Stimulated activated CD4-positive, alpha-beta T cell treated with anti-CD3 and anti-CD28 coated beads, Interleukin-1b, Interleukin-23, amount 100 ng/mL, for 24 hours (primary cell): ENCODE data around the gene C13orf42.

Experiments
- DNase-seq, 4 experiments: peaks; one replicate each; pipeline ENCODE4 v3.0.0-alpha.2; 2020; ENCODE audit warnings: low read depth in 4 of 4, low spot score in 1 of 4

Gene C13orf42

DNA sequence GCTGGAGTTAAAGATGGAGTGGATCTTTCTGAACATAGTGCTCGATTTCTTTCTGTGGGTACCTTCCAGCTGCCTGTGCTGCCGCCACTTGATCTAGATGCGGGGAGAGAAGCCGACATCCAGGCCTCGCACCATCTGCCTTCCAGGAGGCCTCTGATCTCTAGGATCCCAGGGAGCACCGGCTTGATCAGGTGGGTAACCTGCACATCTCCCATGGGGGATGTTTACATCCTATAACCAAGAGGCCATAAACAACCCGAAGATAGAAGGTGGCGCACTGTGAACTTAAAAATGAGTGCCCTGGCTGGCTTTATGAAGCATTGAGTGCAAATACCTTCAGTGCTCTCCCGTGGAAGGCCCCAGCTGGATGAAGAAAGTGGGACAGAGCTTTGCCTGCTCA is at the start of gene C13orf42:
C13orf42 (minus strand) TSS at position 101 of the 400 bp plus-strand sequence; CDS start at position 36, 65 bp downstream.
- no peak for DNase-seq

DNA sequence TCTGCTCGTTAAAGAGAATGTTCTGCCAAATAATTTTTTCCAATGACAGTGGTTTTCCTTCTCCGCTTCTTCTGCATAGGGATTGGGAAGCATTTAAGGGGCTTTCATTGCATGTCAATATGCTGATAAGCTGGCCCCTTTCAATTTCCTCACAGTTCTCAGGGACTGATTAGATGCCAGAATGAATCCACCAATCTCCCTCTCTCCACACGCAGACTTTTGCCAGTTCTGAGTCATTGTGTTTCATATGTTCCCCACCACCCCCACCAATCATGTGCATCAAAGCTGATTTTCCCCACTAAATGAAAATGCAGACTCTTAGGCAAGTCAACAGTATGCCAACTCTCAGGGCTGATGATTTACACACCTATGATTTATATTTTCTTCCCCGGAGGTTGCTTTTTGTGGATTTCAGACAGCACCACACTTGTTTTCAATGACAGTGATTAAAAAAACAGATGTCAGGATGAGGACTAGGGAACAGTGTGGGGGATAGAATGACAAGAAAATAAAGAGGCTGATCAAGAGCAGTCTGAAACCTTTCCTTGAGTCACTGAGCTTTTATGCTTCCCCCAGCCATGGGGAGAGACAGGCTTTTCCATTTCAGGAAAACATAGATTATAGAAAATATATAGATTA is 47.9 kb upstream of the C13orf42 start:
- no peak for DNase-seq

DNA sequence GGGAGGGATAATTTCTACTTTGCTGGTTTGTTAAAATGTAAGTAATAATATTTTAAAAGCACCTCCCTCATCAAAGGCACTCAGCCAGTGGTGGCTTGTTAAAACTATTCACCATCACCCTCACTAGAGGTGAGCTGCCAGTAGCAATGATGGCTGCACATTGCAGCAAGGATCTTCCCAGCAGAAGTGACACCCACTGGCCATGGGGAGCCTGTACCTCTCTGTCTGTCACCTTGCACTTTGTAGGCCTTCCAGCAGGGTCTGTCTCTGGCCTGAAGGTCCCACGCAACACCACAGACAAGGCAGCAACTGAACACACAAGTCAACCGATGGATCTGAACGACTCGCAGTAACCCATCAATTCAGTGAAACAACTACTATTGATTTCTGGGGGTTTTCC is 47.3 kb upstream of the C13orf42 start:
- no peak for DNase-seq

DNA sequence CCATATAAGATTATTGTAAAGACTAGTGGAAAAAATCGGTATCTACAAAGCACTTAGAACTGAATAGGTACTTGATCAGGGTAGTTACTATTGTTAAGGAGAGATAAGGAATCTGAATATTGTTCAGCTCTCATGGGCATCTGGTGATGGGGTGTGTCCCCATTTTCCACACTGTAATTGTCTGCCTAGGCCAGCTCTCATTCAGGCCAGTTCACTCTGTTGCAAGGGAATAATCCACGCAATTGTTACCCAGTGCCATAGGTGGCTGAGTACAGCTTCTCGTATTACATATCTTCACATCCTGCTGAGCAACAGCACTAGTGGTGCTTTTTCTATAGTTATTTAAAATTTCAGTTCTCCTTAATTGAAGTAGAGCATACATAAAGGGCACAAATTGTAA is 45.6 kb upstream of the C13orf42 start:
- no peak for DNase-seq

DNA sequence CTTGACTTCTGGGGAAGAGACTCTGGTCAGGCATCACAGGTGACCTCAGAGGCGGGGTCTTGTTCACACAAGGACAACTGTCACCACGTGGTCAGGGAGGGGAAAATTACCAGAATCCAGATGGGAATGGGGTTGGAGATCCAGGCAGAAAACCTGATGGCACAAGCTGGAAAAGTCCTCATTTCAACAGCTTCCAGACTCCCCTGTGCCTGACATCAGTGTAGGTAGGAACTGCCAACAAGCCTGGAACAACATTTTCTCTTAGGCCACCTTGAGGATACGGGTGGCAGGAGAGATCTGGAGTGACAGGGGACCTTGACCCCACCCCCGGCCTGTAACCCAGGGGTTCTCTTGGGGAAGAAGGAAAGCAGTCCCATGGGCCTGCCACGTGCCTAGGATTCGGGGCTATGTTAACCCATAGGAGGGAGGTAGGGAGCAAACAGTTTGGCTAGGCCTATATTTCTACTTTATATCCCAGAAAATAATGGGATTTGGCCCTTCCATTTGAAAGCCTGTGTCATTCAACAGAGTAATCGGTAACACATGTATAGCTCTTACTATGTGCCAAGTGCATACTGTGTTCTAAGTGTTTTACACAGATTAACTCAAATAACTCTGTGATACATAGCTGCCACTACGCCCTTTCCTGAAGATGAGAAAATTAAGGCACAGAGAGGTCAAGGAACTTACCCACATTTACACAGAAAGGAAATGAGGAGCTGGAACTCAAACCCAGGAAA is 44.9 kb upstream of the C13orf42 start:
- DNase-seq = no peak

DNA sequence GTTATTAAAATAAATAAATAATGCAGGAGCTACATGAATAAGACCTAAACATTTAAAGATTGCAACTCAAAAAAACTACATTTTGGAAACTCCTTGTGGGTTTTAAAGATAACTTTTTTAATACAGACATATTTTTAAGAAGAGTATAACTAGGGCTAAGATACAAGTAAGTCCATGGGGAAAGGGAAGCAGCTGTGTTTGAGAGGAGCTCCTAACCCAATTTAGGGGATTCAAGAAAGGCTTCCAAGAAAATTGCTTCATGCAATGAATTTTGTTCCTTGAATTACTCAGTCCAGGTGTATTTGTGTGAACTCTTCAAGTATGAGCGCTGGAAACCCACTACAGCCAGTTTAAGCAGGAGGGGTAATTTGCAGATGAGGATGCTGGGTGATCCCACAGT is 44.1 kb upstream of the C13orf42 start:
- DNase-seq = no peak

DNA sequence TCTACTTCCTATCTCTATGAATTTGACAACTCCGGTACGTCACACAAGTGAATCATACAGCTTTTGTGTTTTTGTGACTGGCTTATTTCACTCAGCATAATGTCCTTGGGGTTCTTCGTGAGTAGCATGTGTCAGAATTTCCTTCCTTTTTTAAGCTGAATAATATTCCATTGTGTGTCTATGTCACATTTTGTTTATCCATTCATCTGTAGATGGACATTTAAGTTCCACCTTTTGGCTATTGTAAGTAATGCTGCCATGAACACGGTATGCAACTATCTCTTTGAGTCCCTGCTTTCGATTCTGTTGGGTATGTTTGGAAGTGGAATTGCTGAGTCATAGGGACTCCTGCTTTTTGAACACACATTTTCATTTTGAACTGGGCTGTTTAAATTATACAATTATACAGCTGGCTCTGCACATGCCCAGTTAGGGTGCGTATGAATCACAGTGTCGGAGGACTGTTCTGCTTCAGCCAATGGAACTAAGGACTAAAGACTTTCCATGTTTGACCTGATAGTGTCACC is 43.0 kb upstream of the C13orf42 start:
- no peak for DNase-seq

DNA sequence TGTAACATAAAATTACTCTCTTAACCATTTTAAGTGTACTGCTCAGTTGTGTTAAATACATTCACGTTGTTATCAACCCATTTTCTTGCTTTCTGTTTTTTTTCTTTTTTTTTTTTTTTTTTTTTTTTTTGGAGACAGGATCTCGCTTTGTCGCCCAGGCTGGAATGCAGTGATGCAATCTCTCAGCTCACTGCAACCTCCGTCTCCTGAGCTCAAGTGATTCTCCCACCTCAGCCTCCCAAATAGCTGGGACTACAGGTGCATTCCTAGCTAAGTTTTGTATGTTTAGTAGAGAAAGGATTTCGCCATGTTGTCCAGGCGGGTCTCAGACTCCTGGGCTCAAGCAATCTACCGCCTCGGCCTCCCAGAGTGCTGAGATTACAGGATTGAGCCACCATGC is 42.5 kb upstream of the C13orf42 start:
- DNase-seq = no peak

DNA sequence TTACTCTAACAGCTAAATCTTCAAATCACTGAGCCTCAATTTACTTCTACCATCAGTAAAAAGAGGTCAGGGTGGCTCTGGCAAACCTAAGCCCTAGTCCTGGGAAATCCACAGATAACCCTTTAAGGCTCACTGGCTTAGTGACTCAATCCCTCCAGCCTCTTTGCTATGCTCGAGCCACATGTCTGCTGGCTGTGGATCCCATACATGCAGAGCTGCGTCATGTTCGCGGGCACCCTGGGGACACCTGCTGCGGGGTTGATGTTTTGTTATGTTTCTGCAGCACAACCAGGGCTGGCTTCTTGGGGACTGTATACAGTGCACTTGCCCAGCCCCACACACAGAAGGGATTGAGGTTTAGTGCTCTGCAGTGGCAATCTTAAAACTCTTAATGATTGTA is 41.6 kb upstream of the C13orf42 start:
- no peak for DNase-seq

DNA sequence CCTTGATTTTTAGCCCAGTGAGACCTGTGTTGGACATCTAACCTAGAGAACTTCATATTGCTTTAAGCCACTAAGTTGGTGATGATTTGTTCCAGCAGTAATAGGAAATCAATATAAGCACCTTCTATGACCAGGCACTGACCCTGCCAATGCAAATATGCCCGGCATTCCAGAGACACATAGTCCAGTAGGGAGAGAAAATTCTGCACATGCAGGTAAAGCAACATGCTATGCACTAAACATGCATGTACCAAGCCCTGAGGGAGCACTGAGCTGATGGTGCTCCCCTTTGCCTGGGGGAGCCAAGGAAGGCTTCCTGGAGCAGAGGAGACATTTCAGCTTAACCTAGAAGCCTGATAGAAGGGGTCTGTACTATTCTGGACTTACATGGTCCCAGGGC is 40.4 kb upstream of the C13orf42 start:
- no peak for DNase-seq

DNA sequence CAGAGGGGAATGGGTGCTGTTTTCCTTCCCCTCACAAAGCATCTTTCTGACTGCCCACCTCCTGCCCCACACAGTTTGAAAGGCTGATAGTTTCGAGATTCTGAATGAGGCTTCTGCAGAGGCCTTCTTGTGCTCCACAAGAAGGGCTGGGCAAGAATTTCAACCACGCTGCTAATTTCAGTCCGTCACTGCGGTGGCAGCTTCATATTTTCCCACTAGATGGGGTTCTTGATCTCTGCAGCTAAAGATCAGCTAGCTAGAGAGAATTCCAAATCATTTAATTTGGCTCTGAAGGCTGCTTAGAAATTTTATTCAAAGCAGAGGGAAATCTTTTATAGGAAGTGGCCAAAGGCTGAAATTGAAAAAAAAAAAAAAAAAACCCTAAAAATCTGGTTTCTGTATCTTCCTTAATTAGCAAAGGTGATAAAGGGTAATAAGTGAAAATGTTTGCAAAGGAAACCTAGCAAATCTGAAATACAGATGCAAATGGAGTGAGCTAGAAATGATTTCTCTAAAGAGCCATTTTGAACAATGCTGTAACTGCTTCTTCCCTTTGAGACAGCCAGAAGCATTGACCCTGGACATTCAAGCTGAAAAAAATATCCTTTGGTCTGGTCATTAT is 38.0 kb upstream of the C13orf42 start:
- no peak for DNase-seq

DNA sequence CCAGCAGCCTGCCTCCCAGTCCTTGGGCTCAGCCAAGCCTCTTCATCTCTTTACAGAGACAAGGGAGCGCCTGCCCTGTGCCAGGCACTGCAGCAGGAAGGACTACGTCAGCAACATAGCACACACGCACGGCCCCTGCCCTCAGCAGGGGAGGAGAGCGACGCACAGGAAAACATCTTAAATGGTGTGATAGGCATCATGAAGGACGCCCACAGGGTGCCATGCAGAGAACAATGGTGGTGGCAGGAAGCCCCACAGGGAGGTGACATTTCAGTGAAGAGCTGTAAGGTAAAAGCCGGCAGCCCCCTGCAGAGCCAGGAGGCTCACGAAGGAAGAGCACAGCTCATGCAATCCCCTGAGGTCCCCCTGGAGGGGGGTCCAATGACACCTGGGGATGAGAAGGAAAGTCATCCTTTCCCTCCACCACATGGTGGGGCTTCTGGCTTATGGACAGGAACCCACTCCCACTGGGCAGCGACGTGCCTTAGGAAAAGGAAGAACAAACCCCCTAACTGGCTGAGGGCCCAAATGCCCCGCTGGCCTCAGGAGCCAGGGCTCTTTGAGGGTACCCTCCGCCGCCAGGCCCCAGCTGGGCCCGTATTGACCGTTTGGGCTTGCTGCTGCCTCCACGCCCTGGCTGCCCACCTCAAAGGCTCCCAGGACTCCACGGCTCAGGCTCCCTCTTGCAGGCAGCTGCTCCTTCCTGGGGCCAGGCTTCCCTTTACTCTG is 37.3 kb upstream of the C13orf42 start:
- DNase-seq = no peak

DNA sequence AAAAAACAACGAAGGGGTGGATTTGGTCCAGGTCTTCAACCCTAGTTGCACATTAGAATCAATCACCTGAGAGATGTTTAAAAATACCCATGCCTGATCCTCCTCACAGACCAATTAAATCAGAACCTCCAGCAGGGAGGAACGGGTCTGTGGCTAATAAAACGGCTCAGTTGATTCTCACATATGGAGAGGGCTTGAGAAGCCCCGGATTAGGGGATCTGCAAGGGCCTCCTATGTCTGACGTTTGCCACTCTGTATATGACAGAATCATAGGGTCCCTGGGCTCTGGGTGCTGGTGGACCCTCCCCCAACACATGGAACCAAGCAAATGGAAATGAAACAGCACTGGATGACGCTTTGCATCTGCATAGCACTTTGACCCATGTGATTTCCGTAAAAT is 36.7 kb upstream of the C13orf42 start:
- no peak for DNase-seq

DNA sequence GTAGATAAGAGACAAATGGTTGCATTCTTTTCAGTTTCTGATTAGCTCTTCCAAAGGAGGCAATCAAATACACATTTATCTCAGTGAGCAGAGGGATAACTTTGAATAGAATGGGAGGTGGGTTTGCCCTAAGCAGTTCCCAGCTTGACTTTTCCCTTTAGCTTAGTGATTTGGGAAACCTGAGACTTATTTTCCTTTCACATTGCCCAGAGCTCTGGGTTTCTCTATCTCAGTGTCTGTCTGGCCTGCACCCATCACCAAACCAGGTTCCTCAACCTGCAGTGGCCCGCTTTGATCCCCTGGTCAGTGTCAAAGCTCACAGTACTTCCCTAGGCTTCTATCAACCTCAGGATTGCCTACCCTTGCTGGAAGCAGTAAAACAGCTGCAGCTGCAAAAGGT is 35.6 kb upstream of the C13orf42 start:
- no peak for DNase-seq

DNA sequence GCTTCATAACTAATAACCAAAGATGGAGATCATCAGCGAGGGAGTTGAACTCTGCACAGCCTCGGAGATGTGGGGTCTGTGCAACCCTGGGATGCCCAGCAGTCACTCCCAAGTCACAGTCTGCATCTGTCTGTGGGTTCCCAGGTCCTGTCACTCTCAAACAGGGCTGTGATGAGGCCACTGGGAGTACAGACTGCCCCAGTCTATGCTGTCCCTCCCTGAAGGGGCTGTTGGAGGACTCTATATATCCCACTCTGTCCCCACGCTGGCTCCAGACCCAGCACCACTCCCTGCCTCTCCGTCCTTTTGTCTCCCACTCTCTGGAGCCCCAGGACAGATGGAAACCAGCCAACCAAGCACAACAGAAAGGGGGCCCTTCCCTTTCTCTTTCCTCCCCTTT is 26.2 kb upstream of the C13orf42 start:
- no peak for DNase-seq

DNA sequence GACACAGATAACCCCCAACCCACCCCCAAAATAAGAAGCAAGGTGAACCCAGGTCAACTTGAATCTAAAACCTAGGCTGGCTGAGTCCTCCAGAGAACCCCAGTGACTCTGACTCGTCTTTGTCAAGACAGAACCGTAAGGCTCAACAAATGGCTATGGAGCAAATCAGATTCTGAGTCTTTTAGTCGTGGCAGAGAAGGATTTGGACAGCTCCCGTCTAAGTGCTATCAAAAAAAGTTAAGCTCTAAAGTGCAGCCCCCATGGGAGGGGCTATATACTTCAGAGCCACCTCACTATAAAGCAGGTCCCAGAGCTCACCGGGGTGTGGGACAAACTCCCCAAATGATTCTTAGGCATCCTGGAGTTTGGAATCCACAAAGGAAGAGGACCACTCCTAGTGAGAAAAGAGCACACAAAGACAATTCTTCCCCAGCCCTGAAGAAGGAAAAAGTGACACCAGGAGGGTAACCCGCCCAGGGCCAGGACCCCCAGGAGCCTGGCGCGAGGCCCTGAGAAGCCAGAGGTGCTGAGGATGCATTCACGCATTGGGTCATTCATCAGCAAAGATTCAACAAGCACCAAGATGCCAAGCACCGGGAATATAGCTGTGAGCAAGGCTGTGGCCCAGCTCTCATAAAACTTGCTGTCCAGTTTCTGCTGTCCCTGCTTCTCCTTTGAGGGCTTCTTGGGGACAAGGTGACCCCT is 25.4 kb upstream of the C13orf42 start:
- no peak for DNase-seq

DNA sequence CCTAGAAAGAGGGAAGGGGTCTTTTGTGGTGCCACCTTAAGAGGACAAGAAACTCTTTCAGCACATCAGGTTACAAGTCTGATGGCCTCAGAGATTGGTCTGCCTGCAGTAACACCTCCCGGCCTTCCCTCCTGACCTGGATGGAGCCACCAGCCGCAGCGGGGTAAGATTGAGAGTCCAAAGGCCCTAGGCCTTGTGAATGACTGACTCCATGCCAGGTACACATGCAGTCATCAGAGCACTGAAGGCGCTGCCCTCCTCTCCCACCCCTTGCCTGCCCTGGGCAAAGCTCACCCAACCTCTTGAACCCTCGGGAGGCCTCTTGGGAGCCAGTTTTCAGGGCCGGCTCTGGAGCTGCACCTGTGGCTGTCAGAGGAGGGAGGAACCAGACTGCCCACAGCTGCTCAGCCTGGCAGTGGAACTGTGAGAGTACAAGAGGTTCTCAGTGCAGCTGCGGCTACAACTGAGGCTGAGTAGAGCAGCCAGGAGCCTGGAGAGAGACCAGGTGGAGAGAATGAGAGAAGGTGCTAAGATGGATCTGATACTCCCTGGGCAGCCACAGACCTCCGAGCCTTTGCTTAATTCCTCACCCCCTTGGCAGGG is 23.8 kb upstream of the C13orf42 start:
- DNase-seq = no peak

DNA sequence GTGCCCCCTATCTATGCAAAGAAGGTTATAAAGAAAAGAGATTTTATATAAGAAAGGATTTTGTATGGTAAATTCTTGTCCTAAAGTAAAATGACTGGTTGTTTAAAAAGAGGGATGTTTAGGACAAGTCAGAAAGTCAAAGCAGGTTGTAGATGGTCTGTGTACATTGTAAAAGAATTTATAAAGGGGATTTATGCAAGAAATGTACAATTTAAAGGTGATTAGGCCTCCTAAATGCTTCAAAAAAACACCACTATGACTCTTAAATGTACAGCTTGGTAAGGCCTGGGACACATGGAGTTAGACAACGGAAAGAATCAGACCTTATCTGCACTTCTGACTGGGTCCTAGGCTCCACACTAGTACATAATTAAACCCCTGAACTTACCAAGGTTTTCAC is 19.3 kb upstream of the C13orf42 start:
- no peak for DNase-seq

DNA sequence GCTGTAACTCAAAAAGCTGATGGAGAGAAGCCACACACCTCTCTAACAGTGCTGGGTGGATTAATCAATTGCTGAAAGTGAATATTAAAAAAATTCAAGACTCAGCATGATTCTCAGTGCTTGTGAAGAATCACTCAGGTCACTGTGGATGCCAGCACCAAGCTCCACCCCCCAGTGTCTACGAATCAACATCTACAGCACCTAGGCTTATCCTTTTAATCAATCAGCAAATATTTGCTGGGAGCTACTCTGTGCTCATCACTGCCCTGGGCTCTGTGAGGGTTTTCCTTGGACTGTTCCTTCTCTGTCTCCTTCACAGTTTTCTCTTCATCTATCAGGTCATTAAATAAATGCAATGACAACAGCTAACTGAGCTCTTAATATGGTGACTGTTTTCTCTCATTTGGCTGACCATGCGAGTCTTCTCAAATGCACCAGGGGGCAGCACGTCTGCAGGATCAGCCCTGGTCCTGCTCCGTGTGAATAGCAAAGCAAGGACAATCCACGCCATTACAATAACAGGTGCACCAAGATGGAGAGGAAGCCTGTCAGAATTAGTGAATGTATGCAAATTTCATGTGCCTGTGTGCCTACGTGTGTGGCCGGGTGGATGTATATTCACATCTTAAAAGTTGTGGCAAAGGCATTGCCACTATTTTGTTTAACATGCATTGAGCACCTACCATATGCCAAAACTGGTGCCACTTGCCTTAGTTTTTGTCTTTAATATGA is 14.6 kb upstream of the C13orf42 start:
- DNase-seq = peak; percentile 8 to 30 (median 12)
